Measurements from ENCODE around the gene HOXC9.

The HOXC9 gene

GRCh38 chr12:53965281-53966084, 34.5 kb upstream of the HOXC9 start:
- TF ChIP-seq, protein P1, sequence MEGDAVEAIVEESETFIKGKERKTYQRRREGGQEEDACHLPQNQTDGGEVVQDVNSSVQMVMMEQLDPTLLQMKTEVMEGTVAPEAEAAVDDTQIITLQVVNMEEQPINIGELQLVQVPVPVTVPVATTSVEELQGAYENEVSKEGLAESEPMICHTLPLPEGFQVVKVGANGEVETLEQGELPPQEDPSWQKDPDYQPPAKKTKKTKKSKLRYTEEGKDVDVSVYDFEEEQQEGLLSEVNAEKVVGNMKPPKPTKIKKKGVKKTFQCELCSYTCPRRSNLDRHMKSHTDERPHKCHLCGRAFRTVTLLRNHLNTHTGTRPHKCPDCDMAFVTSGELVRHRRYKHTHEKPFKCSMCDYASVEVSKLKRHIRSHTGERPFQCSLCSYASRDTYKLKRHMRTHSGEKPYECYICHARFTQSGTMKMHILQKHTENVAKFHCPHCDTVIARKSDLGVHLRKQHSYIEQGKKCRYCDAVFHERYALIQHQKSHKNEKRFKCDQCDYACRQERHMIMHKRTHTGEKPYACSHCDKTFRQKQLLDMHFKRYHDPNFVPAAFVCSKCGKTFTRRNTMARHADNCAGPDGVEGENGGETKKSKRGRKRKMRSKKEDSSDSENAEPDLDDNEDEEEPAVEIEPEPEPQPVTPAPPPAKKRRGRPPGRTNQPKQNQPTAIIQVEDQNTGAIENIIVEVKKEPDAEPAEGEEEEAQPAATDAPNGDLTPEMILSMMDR (conservative IDR thresholded peaks at IDR 0.05), result no peak
- no peak overlapping the region for H3K27ac ChIP-seq

GRCh38 chr12:53966085-53966384, 33.9 kb upstream of the HOXC9 start:
- TF ChIP-seq, protein P1 (conservative IDR thresholded peaks at IDR 0.05), result no peak
- no peak overlapping the region for H3K27ac ChIP-seq

- TF ChIP-seq, protein P1 (conservative IDR thresholded peaks at IDR 0.05), result no peak
- H3K27ac ChIP-seq, result no peak overlapping the region
These were observed 33.4 kb upstream of the HOXC9 start for GRCh38 chr12:53966385-53967133.

DNA sequence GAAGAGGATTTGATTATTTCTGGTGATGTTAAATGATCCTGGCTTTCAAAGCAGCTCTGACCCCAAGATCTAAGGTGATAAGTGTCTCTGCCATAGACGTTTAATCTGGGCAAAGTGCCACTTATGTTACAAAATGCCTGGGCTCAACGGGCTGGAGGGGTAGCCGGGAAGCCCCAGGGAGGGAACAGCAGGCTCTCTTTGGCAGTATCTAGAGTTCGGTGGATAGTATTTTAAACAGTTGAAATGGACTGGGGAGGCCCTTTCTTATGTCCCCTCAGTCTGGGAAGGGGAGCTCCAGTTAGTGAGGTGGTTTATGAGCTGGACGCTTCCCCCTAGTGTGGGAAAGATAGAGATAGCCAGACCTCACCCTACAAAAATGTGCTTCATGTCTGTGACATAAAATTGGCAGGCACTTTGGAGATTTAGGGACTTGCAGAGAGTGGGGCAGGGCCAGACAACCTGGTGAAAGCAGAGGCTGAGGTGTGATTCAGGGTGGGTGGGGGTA, 32.5 kb upstream of the HOXC9 start:
- H3K27ac ChIP-seq, result no peak overlapping the region
- TF ChIP-seq, protein P1 (conservative IDR thresholded peaks at IDR 0.05), result no peak

GRCh38 chr12:53968214-53969127, 31.5 kb upstream of the HOXC9 start:
- no peak overlapping the region for H3K27ac ChIP-seq
- TF ChIP-seq, protein P1 (conservative IDR thresholded peaks at IDR 0.05), result no peak

- H3K27ac ChIP-seq, result no peak overlapping the region
These were observed 30.2 kb upstream of the HOXC9 start for GRCh38 chr12:53969588-53970259.

More at GRCh38 chr12:53969588-53970259, 30.2 kb upstream of the HOXC9 start:
- TF ChIP-seq, protein P1 (conservative IDR thresholded peaks at IDR 0.05), result no peak
